GM21526 (cell line): ENCODE measurements around the gene BBS9.
"Not testable (repeated sequence)": the region's sequence is repeated elsewhere in the genome, so short reads cannot be mapped to it uniquely, and the experiment has no call there.

Source experiments
- ATAC-seq: cut with Tn5 transposase; IDR thresholded peaks from one replicate; pipeline ENCODE4 v1.9.1; 2021; ENCODE audit warnings: moderate library complexity; ENCODE audit not compliant: unreplicated experiment, low FRiP score

Gene BBS9

DNA sequence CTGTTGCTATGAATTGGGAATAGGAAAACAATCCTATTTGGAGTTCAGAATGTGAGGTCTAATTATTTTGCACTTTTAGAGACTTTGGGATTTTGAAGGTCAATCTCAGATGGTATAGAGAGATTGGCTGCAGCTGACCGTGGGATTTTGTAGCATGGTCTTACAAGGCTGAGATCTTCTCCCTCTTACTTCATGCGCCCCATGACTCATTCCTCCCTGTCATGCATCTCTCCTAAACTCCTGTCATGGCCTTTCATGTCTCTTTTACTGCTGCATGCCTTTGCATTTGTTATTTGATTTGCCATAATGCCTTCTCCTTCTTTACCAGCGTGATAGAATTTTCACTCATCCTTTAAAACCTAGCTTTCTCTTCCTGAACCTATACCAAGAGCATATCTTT, 133.1 kb downstream of the BBS9 start:
- ATAC-seq: no peak

DNA sequence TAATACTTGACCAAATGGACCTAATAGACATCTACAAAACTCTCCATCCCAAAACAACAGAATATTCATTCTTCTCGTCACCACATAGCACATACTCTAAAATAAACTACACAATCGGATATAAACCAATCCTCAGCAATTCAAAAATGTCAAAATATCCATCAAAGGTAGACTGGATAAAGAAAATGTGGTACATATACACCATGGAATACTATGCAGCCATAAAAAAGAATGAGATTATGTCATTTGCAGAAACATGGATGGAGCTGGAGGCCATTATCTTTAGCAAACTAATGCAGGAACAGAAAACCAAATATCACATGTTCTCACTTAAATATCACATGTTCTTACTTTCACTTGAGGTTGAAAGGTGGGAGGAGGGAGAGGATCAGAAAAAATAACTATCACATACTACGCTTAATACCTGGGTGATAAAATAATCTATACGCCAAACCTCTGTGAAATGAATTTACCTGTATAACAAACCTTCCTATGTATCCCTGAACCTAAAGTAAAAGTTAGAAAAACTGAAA, 142.5 kb downstream of the BBS9 start:
- ATAC-seq: not testable (repeated sequence)

DNA sequence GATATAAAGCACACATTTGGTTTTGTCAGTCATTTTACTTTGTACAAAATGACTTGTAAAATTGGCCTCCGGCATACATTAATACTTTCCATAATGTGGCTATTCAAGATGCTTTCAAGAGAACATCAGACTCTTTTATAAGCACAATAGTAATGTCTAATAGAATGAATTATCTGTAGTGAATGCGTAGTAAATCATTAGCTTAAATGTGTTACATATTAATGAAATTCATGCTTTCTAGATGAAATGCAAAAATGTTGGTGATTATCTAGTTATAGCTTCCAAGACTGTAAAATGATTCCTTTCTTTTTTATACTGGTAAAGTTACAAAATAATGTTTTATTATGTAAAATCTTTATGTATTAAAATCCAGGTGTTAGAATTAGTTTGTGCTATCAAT, 144.0 kb downstream of the BBS9 start:
- no peak for ATAC-seq

DNA sequence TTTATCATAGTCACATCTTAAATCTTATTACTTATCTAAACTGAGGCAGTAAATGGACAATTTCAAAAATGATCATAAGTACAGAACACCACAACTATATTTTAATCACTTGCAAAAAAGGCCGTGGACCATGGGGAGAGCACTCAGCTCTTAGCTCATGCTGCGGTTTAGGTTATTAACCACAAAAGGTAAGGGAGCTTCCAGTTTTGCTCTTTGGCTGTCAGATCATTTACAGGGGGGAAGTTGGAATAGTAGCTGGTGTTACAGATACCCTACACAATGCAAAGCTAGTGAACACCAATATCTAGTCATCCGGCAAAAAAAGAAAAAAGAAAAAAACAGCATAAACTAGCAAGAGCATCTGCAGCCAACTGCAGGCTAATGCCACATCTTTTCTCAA, 147.0 kb downstream of the BBS9 start:
- no peak for ATAC-seq

DNA sequence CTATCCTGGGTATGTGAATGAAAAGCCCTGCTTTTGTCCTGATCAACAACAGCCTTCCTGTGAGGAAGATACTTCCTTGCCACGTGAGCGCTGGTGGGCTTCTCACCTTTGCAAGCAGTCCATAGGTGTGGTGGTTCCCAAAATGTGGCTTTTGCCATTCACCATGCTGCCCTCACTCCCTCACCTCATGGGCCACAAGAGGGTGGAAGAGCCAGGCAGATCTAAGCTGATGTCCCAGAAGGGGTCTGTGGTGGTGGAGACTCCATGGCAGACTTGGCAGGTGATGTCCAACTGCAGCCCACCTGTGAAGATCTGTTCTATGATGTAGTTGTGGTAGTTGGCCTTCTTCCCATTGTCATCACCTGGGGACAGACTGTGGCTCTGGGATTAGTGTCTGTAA, 147.4 kb downstream of the BBS9 start:
- no peak for ATAC-seq

DNA sequence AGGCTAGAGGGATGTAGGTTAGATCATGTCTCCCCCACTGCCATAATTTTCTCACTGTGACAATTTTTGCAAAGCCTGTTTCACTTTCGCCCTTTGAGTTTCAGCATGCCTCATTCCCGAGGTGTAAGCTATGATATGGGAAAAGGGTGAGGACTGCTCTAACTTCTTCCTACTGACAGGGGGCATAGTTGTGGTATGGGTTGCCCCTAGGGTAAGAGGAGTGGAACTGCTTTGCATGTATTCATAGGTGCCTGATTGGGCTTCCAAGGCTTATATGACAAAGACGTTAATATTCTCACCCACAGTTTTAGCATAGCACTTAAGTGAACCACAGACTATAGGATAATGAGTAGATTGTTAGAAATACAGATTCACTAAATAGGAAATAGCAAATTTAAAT, 148.7 kb downstream of the BBS9 start:
- no peak for ATAC-seq

DNA sequence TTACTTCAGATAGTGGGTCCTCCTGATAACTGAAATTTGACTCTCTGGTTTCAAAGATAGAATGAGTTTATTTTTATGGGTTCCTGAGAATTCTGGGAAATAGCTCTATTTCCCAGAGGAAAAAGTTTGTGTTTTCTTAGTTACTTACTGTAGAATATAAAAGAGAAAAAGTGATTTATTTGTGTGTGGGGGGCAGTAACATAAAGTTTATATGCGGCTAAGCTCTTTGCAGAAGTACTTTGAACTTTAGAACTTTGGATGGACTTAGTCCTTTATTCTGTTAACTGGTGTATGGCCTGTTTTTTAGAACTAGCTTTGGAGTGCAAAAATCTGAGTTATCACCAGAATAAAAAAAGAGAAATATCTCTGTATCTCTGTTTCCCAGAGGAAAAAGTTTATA, 157.1 kb downstream of the BBS9 start:
- ATAC-seq: no peak

DNA sequence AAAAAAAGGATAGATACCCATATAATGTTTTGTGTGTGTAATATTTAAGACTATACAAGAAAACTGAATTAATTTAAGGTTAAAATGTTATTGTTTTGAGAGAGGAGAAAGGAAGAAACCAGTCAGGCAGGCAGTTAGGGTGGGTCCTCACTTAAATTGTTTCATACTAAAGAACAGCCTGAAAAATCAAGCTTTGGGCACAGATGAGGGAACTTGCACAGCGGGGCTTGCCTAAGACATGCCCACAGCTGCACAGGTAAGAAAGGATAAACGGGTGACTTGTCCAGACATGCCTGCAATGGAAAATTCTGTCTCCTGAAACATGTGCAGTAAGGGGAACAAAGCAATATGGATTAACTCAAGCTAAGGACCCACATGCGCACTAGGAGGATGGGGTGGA, 158.4 kb downstream of the BBS9 start:
- ATAC-seq: no peak

DNA sequence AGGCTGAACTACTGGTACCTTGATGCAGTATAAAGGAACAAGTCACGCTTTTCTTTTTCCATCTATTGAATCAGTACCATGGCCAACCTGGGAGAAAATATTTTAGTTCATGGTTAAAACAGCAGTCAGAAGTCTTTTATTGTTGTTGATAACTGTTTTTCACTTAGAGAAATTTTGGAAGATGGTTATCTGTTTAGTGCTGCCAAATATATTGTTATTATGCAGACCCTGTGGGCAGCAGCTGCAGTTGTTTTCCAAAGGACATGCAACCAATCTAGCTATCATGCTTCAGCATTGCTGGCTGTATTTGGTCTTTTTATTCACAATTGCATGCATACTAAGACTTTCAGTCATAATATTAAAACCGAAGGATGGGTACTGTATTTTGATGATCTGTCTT, 169.5 kb downstream of the BBS9 start:
- ATAC-seq: no peak

DNA sequence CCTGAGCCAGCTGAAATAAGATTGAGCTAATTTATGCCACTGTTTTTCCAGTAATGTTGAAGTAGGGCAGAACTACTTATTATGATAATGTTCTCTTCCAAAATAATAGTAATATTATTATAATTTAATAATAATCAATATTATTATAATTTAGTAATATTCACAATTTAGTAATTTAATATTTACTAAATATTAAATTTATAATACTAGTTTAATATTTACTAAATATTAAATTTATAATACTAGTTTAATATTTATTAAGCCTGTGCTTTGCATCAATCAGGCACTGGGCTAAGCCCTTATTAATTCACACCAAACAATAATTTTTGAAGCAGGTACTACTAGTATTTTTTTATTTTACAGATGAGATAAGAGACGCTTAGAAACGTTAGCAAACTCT, 170.1 kb downstream of the BBS9 start:
- ATAC-seq: no peak

DNA sequence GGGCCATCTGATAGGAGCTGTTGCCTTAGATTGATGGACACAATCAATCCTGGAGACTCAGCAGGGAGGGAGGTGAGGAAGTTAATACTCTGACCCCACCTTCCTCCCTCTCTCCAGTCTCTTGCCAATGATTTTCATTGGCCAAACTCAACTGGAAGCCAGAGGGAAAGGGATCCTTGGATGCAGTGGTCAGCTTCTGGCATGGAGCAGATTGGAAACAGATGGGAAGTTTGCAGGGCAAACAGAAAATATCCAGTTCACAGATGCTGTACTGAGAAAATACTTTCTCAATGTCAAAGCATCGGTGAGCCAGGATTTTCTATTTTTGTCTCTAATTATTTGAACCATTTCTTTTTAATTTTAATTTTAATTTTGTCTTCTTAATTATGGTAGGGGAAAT, 170.8 kb downstream of the BBS9 start:
- no peak for ATAC-seq

DNA sequence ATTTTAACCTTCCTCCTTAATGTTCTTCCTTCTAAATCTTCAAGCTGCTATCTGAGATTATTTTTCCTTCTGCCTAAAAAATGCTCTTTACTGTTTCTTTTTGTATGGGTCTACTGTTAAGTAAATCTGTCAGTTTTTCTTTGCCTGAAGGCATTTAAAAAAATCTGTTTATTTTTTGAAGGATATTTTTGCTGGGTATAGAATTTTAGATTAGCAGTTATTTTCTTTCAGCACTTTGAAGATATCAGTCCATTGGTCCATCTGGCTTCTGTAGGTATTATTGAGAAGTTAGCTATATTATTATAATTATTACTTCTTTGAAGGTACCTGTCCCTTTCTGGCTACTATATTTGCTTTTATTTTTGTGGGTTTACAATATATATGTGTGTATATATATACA, 171.4 kb downstream of the BBS9 start:
- ATAC-seq: no peak

DNA sequence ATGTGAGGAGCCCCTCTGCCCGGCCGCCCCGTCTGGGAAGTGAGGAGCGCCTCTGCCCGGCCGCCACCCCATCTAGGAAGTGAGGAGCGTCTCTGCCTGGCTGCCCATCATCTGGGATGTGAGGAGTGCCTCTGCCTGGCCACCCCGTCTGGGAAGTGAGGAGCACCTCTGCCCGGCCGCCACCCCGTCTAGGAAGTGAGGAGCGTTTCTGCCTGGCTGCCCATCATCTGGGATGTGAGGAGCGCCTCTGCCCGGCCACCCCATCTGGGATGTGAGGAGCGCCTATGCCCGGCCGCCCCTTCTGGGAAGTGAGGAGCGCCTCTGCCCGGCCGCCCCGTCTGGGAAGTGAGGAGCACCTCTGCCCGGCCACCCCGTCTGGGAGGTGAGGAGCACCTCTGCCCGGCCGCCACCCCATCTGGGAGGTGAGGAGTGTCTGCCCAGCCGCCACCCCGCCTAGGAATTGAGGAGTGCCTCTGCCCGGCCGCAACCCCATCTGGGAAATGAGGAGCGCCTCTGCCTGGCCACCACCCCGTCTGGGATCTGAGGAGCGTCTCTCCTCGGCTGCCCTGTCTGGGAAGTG, 174.7 kb downstream of the BBS9 start:
- not testable (repeated sequence) for ATAC-seq

DNA sequence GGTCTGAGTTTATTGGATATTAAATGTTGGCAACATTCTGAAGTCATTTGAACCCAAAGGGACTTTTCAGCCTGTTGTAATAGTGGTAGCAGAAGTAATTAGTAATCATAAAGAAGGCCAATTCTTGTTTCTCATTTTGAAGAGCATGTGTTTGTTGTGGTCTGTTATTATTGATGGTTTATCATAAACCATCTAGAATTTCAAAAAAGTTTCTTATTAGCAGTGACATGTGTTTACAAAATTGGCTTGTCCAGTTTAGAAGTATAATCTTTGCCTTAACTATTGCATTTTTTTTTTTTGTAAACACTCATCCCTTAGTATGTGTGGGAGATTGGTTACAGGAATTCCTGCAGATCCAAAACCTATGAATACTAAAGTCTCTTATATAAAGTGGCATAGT, 177.8 kb downstream of the BBS9 start:
- ATAC-seq: no peak

DNA sequence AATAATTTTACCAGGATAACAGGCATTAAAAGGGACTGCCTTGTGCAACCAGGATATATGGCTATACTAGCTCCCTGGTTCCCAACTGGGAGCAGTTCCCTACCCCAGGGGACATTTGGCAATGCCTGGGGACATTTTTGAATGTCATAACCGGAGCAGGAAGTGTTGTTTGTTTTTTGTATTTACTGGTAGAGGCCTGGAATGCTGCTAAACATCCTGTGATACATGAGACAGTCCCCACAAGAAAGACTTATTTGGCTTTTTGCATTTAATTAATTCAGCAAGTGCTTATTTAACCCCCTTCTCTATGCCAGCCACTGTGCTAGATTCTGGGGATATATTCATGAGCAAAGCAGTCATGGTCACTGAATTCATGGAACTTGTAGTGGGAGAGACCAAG, 181.2 kb downstream of the BBS9 start:
- ATAC-seq: no peak

DNA sequence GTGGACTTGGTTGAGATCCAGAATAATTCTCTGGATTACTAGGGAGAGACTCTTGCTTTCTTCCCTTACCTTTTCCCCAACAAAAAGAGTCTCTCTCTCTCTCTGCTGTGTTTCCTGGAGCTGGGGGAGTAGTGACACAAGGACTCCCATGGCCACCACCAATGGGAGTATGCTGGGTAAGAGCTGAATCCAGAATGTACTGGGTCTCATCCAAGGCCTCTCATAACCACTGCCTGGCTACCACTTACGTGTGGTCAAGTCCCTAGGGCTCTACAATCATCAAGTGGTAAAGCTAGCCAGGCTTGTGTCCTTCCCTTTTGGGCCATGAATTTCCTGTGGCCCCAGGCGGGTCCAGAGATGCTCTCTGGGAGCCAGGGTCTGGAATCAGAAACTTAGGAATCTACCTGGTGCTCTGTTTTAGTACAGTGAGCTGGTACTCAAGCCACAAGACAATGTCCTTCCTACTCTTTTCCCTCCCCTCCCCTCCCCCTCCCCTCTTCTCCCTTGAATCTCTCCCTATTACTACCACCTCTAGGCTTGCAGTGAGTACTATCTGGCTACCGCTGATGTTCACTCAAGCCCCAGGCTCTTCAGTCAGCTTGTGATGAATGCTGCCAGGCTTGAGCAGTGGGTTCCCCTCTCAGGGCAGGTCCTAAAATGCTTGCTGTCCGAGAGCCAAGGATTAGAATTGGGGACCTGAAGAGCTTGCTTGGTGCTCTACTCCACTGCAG, 196.6 kb downstream of the BBS9 start:
- no peak for ATAC-seq

DNA sequence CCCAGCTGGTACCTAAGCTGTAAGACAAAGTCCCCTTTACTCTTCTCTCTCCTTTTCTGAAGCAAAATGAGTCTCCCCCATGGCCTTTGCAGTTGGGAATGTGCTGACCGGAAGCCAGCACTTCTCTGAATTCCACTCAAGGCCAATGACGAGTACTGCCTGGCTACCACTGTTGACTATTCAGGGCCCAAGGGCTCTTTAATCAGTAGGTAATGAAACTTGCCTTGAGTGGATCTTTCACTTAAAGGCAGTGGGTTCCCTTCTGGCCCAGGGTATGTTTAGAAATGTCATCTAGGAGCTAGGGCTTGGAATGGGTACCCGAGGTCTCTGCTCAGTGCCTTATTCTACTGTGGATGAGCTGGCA, 197.1 kb downstream of the BBS9 start:
- ATAC-seq: no peak

DNA sequence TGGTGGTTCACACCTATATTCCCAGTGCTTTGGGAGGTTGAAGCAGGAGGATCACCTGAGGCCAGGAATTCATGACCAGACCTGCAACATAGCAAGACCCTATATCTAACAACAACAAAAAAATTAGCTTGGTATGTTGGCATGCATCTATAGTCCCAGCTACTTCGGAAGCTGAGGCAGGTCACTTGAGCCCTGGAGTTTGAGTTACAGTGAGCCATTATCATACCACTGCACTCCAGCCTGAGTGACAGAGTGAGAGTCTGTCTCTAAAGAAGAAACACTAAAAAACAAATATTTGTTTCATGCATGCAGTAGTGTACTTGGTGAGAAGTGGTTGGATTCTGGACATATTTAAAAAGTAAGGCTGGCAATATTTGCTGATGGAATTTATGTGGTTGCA, 198.1 kb downstream of the BBS9 start:
- no peak for ATAC-seq

DNA sequence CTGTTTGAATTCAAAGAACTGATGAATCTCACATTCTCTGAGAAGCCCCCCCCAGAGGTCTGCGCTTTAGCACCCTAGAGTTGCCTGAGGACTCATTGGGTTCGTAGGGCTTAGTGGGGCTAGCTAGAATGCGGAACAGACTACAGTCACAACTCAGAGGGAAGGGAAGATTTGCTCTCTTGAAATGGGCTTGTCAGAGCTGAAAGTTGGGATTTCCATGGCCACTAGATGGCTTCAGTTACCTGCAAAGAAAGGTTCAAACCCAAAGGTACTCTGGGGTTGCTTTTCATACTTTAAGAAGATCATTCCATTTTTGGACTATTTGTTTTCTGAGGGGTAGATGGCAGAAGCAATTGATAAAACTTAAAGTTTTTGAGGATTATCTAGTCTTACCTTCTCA, 205.0 kb downstream of the BBS9 start:
- ATAC-seq: no peak

DNA sequence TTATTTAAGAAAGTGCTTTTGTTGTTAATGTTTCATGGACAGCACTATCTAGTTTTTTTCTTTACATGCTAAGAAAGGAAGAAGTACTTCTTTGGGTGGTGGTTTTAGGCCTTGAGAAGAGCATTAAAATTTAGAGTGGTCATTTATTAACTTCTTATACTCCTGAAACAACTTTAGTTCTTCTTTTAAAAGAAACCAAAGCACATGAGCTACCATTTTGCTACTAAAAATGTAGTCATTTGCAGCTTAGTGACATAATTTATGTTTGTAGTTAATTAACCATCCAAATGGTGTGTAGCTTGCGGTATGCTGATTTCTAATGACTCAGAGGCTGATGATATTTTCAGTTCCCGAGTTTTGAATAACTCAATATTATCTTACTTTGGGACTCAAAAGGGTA, 207.5 kb downstream of the BBS9 start:
- no peak for ATAC-seq

DNA sequence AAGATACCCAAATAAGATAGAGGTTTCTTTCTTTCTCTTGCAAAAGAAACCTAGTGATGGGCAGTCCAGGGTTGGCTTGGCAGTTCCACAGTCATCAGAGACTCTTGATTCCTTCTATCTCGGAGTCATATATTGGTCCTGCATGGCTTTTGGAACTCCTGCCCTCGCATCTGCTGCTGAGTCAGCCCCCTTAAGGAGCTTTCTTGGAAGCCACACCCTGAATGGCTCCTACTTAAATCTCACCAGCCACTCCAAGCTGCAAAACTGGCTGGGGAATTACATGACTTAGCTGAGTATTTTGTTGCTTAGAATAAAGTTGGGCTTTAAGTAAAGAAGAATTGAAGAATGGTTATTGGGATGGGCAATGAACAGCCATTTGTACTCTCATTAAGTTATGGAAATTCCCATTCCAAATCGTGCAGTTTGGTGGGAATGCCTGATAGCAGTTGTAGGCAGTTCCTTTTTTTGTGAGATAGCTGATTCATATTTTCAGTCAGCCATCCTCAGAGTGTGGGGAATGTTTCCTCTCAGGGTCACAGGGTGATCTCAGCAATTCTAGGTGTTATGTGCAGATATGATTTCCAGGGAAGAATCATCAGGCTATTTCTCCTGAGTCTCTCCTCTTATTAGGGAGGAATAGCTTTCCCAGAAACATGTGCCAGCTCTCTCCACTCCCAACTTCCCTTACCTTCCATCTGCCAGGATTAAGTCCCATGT, 209.9 kb downstream of the BBS9 start:
- ATAC-seq: no peak

DNA sequence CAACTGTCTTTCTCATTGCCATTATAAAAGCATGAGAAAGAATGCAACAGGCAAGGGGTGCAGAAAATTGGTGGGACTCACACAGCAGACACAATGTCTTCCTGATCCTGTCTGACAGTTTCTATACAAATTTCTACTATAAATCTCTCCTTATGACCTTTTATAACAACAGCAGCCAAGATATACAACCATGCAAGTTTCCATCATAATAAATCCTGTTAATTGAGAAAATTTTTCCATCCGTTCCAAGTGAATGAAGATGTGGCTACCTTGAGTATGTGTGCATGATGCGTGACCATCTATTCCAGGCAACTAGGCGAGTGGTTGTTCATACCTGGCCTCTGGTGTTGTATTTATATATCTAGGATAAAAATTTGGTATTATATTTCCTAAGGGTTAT, 216.7 kb downstream of the BBS9 start:
- ATAC-seq: no peak
